Astrocyte of the hippocampus (primary cell): ENCODE results near the gene DCDC2.
"Not testable (repeated sequence)": the region's sequence is repeated elsewhere in the genome, so short reads cannot be mapped to it uniquely, and the experiment has no call there.

ENCODE experiments used
- DNase-seq: peaks from one replicate; pipeline ENCODE4 v3.0.0; 2011; ENCODE audit warnings: low read depth, low spot score

The DCDC2 gene

GRCh38 chr6:24226541-24226940 is 131.3 kb downstream of the DCDC2 start:
- DNase-seq: no peak

GRCh38 chr6:24225838-24226237 is 132.0 kb downstream of the DCDC2 start:
- DNase-seq: no peak

- no peak for DNase-seq
Observed at GRCh38 chr6:24223115-24223919, 134.5 kb downstream of the DCDC2 start.

- DNase-seq: no peak
Observed at GRCh38 chr6:24219670-24220069, 138.2 kb downstream of the DCDC2 start.

GRCh38 chr6:24214984-24215383 is 142.9 kb downstream of the DCDC2 start:
- no peak for DNase-seq

- no peak for DNase-seq
Observed at GRCh38 chr6:24207413-24207812, 150.4 kb downstream of the DCDC2 start.

GRCh38 chr6:24205020-24205492 is 152.8 kb downstream of the DCDC2 start:
- peak; percentile 64 for DNase-seq

- DNase-seq: not testable (repeated sequence)
Observed at GRCh38 chr6:24204113-24204512, 153.7 kb downstream of the DCDC2 start.

GRCh38 chr6:24197892-24198291 is 160.0 kb downstream of the DCDC2 start:
- DNase-seq: no peak

GRCh38 chr6:24195836-24196597 is 161.8 kb downstream of the DCDC2 start:
- DNase-seq: no peak

GRCh38 chr6:24194978-24195700 is 162.7 kb downstream of the DCDC2 start:
- no peak for DNase-seq

GRCh38 chr6:24193364-24193763 is 164.5 kb downstream of the DCDC2 start:
- DNase-seq: no peak

GRCh38 chr6:24191346-24191745 is 166.5 kb downstream of the DCDC2 start:
- DNase-seq: no peak

GRCh38 chr6:24188578-24189080 is 169.2 kb downstream of the DCDC2 start:
- no peak for DNase-seq

GRCh38 chr6:24187965-24188577 is 169.8 kb downstream of the DCDC2 start:
- no peak for DNase-seq

GRCh38 chr6:24186349-24186748 is 171.5 kb downstream of the DCDC2 start:
- DNase-seq: no peak

GRCh38 chr6:24183584-24183983 is 174.3 kb downstream of the DCDC2 start:
- DNase-seq: no peak

- DNase-seq: peak; percentile 39
Observed at GRCh38 chr6:24157886-24158285, 200.0 kb downstream of the DCDC2 start.

GRCh38 chr6:24154121-24154520 is 203.7 kb downstream of the DCDC2 start:
- peak; percentile 62 for DNase-seq

GRCh38 chr6:24152014-24152413 is 205.8 kb downstream of the DCDC2 start:
- no peak for DNase-seq

- DNase-seq: peak; percentile 11
Observed at GRCh38 chr6:24149836-24150235, 208.0 kb downstream of the DCDC2 start.
